Measurements from ENCODE around the gene RNF213. TPM values are rescaled to one million over a fixed set of nuclear protein-coding genes. Genes with fewer than 3 reads are reported as not detected.

Gene RNF213
- total and polyA plus RNA-seq, 2 of the 8 experiments (the other 6 are each of a cell fraction or from before 2014, with no cell fraction given), result 33.8 to 62.8 TPM

- 95% methylated on average over 17 of the region's 17 CpGs; no CpG with 5 or more reads in 1 of the 2 experiments for WGBS, 2 experiments (ENCODE audit: extremely low coverage in 1 of 2, insufficient coverage in 1 of 2, insufficient read length in 1 of 2, insufficient replicate concordance in 2 of 2, low coverage in 1 of 2, low lambda C conversion rate in 2 of 2, missing lambda C conversion rate in 1 of 2)
- H3K56ac ChIP-seq (replicated peaks; ENCODE audit: insufficient read length, low read depth, low read length), result no peak overlapping the region
- H2BK5ac ChIP-seq (ENCODE audit: low read depth, low read length), result no peak overlapping the region
- H3K18ac ChIP-seq (ENCODE audit: extremely low read depth, low read length), result no peak overlapping the region
- H4K5ac ChIP-seq (ENCODE audit: insufficient read length, low read depth, low read length), result no peak overlapping the region
- H2BK120ac ChIP-seq (replicated peaks; ENCODE audit: low read depth, low read length), result no peak overlapping the region
- POLR2A ChIA-PET (ENCODE audit: partially characterized antibody), result interaction anchor here (1.2 to 4.9 kb wide), 4 partner anchors 7 to 55 kb away, joined by 3 to 63 read pairs (median 6); no protein-coding TSS in a partner anchor
- H2AK5ac ChIP-seq (ENCODE audit: low read depth, low read length), result no peak overlapping the region
- 0 out of 2 replicates have a peak, but pooled peaks cover 3% of the 10 kb centered on the region for H3K79me1 ChIP-seq (ENCODE audit: low read depth, low read length)
- no peak overlapping the region for H3K4me2 ChIP-seq (ENCODE audit: insufficient read depth in 1 of 2, low read depth in 2 of 2, low read length in 2 of 2)
- no peak overlapping the region for H3K27ac ChIP-seq (ENCODE audit: low read depth, low read length)
- H2BK12ac ChIP-seq (ENCODE audit: low read depth, low read length), result no peak overlapping the region
- H3K9me3 ChIP-seq (ENCODE audit: insufficient read depth in 2 of 2, low read depth in 1 of 2, low read length in 1 of 2), result no peaks in the 10 kb centered on the region
- H3K4me3 ChIP-seq (ENCODE audit: extremely low read depth in 1 of 4, insufficient read depth in 2 of 4, low read depth in 3 of 4, low read length in 4 of 4), result no peak overlapping the region
- H3K4ac ChIP-seq (replicated peaks; ENCODE audit: insufficient read length, low read depth, low read length), result no peak overlapping the region
- no peak for DNase-seq (ENCODE audit: low read depth in 1 of 2, low spot score in 2 of 2)
- peaks cover 0 to 9% (median 3%) of the 10 kb centered on the region in 4 experiments; a peak in 4 of 8 replicates for H3K36me3 ChIP-seq (ENCODE audit: control insufficient read depth in 2 of 4, insufficient read depth in 4 of 4, low read length in 3 of 4)
- no peak overlapping the region for H2BK15ac ChIP-seq (ENCODE audit: low read length)
- H4K91ac ChIP-seq (replicated peaks; ENCODE audit: insufficient read length, low read length), result no peak overlapping the region
- no peaks in the 10 kb centered on the region for H3K27me3 ChIP-seq (replicated peaks in 1 of 4; ENCODE audit: control insufficient read depth in 3 of 4, extremely low read depth in 1 of 4, insufficient read depth in 3 of 4, low read length in 3 of 4)
- no peak overlapping the region for H4K8ac ChIP-seq (ENCODE audit: extremely low read depth, insufficient read depth, low read length)
- no peak overlapping the region for H3K9ac ChIP-seq (replicated peaks in 1 of 4; ENCODE audit: extremely low read depth in 1 of 4, low read depth in 3 of 4, low read length in 3 of 4)
- H3K79me2 ChIP-seq (ENCODE audit: control insufficient read depth in 1 of 2, insufficient read depth in 2 of 2, low read length in 2 of 2), result peaks cover 0 to 10% of the 10 kb centered on the region in 2 experiments; a peak in 2 of 4 replicates
- H3K14ac ChIP-seq (ENCODE audit: insufficient read length), result no peak overlapping the region
- peaks cover 0 to 4% of the 10 kb centered on the region in 2 experiments for H4K20me1 ChIP-seq (replicated peaks in 1 of 2; ENCODE audit: control insufficient read depth in 1 of 2, insufficient read depth in 2 of 2, low read length in 2 of 2)
- CTCF ChIA-PET (ENCODE audit: partially characterized antibody), result interaction anchor here (1.4 to 1.7 kb wide), 3 partner anchors 19 to 96 kb away, joined by 3 to 7 read pairs (median 5); no protein-coding TSS in a partner anchor
- no peak overlapping the region for H2BK20ac ChIP-seq (ENCODE audit: low read length)
- H3K23me2 ChIP-seq (ENCODE audit: low read depth, low read length), result peaks cover 4% of the 10 kb centered on the region; the same call in 1 of the 2 replicates
- no peak for FAIRE-seq
- H3K4me1 ChIP-seq (replicated peaks in 1 of 4; ENCODE audit: control insufficient read depth in 3 of 4, insufficient read depth in 4 of 4, low read length in 3 of 4), result peaks cover 12 to 28% (median 21%) of the 10 kb centered on the region in 4 experiments
- no peak overlapping the region for H3K23ac ChIP-seq (ENCODE audit: insufficient read length)
- no peak overlapping the region for H2AFZ ChIP-seq (ENCODE audit: low read length)
- TF ChIP-seq MAFK (IDR thresholded peaks at IDR 0.05; ENCODE audit: low read depth, low read length), result no peak
- no peak for TF ChIP-seq USF2 (IDR thresholded peaks at IDR 0.05; ENCODE audit: low read length)
- TF ChIP-seq RBBP5 (IDR thresholded peaks at IDR 0.05; ENCODE audit: borderline replicate concordance, low read depth, low read length), result no peak
- no peak for TF ChIP-seq TBP (IDR thresholded peaks at IDR 0.05; ENCODE audit: low read depth, low read length)
- no peak for TF ChIP-seq ASH2L (IDR thresholded peaks at IDR 0.05; ENCODE audit: low read length)
- no peak for TF ChIP-seq KDM5A (IDR thresholded peaks at IDR 0.05; ENCODE audit: low read length)
- no peak for TF ChIP-seq RNF2 (IDR thresholded peaks at IDR 0.05; ENCODE audit: borderline replicate concordance, low read depth, low read length, missing control alignments, poor library complexity, severe bottlenecking)
- no peak for TF ChIP-seq ZNF274 (IDR thresholded peaks at IDR 0.05; ENCODE audit: borderline replicate concordance, extremely low read depth, low read length)
- no peak for TF ChIP-seq TAF1 (IDR thresholded peaks at IDR 0.05; ENCODE audit: low read depth, low read length)
Measured at GRCh38 chr17:80265205-80266068, 4.8 kb downstream of the RNF213 start.

All from H1 (cell line).